A549 (cell line): Measurements from ENCODE around the gene RGPD8. TPM values are rescaled to one million over a fixed set of nuclear protein-coding genes. Genes with fewer than 3 reads are reported as not detected.

ENCODE experiments used
- ATAC-seq, 2 experiments: fragments of 200-7000 bp in 1 of 2; fragments of >200 bp in 1 of 2; cut with Nextera tagmentation in 1 of 2; cut with Tn5 transposase in 1 of 2; 3 replicates each; pipeline versions ENCODE4 v1.8.0 to v1.9.1; 2018 to 2020; ENCODE audit warnings: mild to moderate bottlenecking in 1 of 2, moderate library complexity in 1 of 2
- CTCF ChIA-PET: fragments of 300-600 bp; sonication (Branson Sonifier 250); formaldehyde crosslinking; extraction: SDS; loops from one replicate; lab custom pipeline; 2021; ENCODE audit warnings: antibody characterized with exemption, inconsistent platforms; lab: Yijun Ruan, JAX
- POLR2A ChIA-PET: fragments of 350-600 bp; formaldehyde crosslinking; extraction: SDS; loops from one replicate; lab custom pipeline; 2021; ENCODE audit warnings: antibody characterized with exemption, inconsistent platforms; lab: Yijun Ruan, JAX
- DNase-seq, 2 experiments: peaks; one replicate each; pipeline versions ENCODE4 v3.0.0 to v3.0.0-alpha.2; 2011 to 2016; ENCODE audit warnings: low read depth in 1 of 2, low spot score in 1 of 2
- FAIRE-seq: peaks from 2 replicates; lab custom pipeline; 2011; peaks lifted over from hg19 to GRCh38; lab: Jason Lieb, UNC
- H3K27ac ChIP-seq, 2 experiments: fragments of >200 bp; sonication (Bioruptor Twin); formaldehyde crosslinking; 3 replicates each; pipeline ENCODE4 v1.5.1; 2016 to 2017
- H3K4me1 ChIP-seq: fragments of >200 bp; sonication (Bioruptor Twin); formaldehyde crosslinking; 3 replicates; pipeline ENCODE4 v1.6.1; 2016
- H3K4me2 ChIP-seq: fragments of >200 bp; sonication (Bioruptor Twin); formaldehyde crosslinking; 3 replicates; pipeline ENCODE4 v1.6.1; 2016
- H3K4me3 ChIP-seq: fragments of >200 bp; sonication (Bioruptor Twin); formaldehyde crosslinking; 3 replicates; pipeline ENCODE4 v1.5.1; 2016
- H3K9me3 ChIP-seq: fragments of >200 bp; sonication (Bioruptor Twin); formaldehyde crosslinking; 3 replicates; pipeline ENCODE4 v1.6.1; 2016
- BCL3 ChIP-seq: fragments of >200 bp; sonication (Bioruptor Twin); formaldehyde crosslinking; IDR thresholded peaks from 3 replicates; pipeline ENCODE4 v1.6.1; 2016
- BHLHE40 ChIP-seq: IDR thresholded peaks from 2 replicates; pipeline ENCODE4 v1.6.1; 2012; ENCODE audit warnings: low read depth, low read length, inconsistent platforms
- ELK1 ChIP-seq: fragments of 150-350 bp; IDR thresholded peaks from 2 replicates; pipeline ENCODE4 v1.6.1; 2014; ENCODE audit warnings: low read depth, mild to moderate bottlenecking, low read length
- ESRRA ChIP-seq: fragments of 150-350 bp; IDR thresholded peaks from 2 replicates; pipeline ENCODE4 v1.6.1; 2014; ENCODE audit warnings: mild to moderate bottlenecking, low read length, borderline replicate concordance
- FOSB ChIP-seq: fragments of 250-450 bp; sonication (Bioruptor Pico); IDR thresholded peaks from 2 replicates; pipeline ENCODE4 v1.5.0; 2020; ENCODE audit warnings: mild to moderate bottlenecking, moderate library complexity
- FOSL2 ChIP-seq, 2 experiments: fragments of 450-650 bp in 1 of 2; fragments of >200 bp in 1 of 2; sonication (Bioruptor Twin) in 1 of 2; formaldehyde crosslinking; IDR thresholded peaks; 2 replicates each; pipeline versions ENCODE4 v1.5.0 to v1.6.1; 2016 to 2020; ENCODE audit warnings: mild to moderate bottlenecking in 1 of 2, moderate library complexity in 1 of 2
- GATA3 ChIP-seq: IDR thresholded peaks from 2 replicates; pipeline ENCODE4 v1.6.1; 2012; ENCODE audit warnings: borderline replicate concordance
- HDAC2 ChIP-seq: fragments of 200-600 bp; sonication (generic); IDR thresholded peaks from 2 replicates; pipeline ENCODE4 v1.6.1; 2016
- HOXB13 ChIP-seq: fragments of 250-450 bp; sonication (Bioruptor Pico); IDR thresholded peaks from 2 replicates; pipeline ENCODE4 v1.5.0; 2020; ENCODE audit warnings: low read depth, mild to moderate bottlenecking, moderate library complexity
- JUN ChIP-seq, 2 experiments: fragments of >200 bp; sonication (Bioruptor Twin); formaldehyde crosslinking; IDR thresholded peaks; 2 replicates in 1 of 2; 3 replicates in 1 of 2; pipeline ENCODE4 v1.6.1; 2016 to 2017
- MAX ChIP-seq: IDR thresholded peaks from 2 replicates; pipeline ENCODE4 v1.6.1; 2012
- MAZ ChIP-seq: fragments of 150-350 bp; IDR thresholded peaks from 2 replicates; pipeline ENCODE4 v1.6.1; 2014; ENCODE audit warnings: antibody characterized with exemption, low read depth, low read length, borderline replicate concordance
- PHF8 ChIP-seq: fragments of 200-600 bp; sonication (generic); IDR thresholded peaks from 2 replicates; pipeline ENCODE4 v1.6.1; 2016; ENCODE audit warnings: low read depth, mild to moderate bottlenecking, antibody characterized with exemption, moderate library complexity, borderline replicate concordance
- POLR2A ChIP-seq: IDR thresholded peaks from 2 replicates; pipeline ENCODE4 v1.6.1; 2012; ENCODE audit warnings: mild to moderate bottlenecking, low read length
- RARB ChIP-seq: fragments of 250-450 bp; sonication (Bioruptor Pico); IDR thresholded peaks from 2 replicates; pipeline ENCODE4 v1.8.0; 2021; ENCODE audit warnings: mild to moderate bottlenecking, moderate library complexity
- RNF2 ChIP-seq: fragments of 200-600 bp; sonication (generic); IDR thresholded peaks from 2 replicates; pipeline ENCODE4 v1.6.1; 2016; ENCODE audit warnings: low read depth, mild to moderate bottlenecking, antibody characterized with exemption, moderate library complexity, borderline replicate concordance
- TP53 ChIP-seq: fragments of 250-450 bp; sonication (Bioruptor Pico); IDR thresholded peaks from 2 replicates; pipeline ENCODE4 v1.5.0; 2021; ENCODE audit warnings: mild to moderate bottlenecking, moderate library complexity
- ZC3H11A ChIP-seq: fragments of 450-650 bp; IDR thresholded peaks from 2 replicates; pipeline ENCODE4 v1.6.1; 2014; ENCODE audit warnings: antibody characterized with exemption, mild to moderate bottlenecking
- WGBS: methylation state at CpG from one replicate; pipeline ENCODE4 v1.1.6; 2017; ENCODE audit errors: missing lambda C conversion rate; 5-methylcytosine and 5-hydroxymethylcytosine counted together
- polyA plus RNA-seq, 4 experiments: library from polyadenylated mRNA; depleted of rRNA in 3 of 4; stranded (reverse); fragments of >200 nt; fragmentation: RNase III in 1 of 4; extraction: RNeasy Plus Mini Kit Qiagen cat#74134 plus additional on column Dnase treatment in 1 of 4; gene quantifications; 2 replicates in 3 of 4; 3 replicates in 1 of 4; pipeline ENCODE4 v1.2.3, GENCODE V29; 2011 to 2017
- TF ChIP-seq, protein P1 (sequence below): fragments of 250-450 bp; sonication (Bioruptor Pico); IDR thresholded peaks from 2 replicates; pipeline ENCODE4 v1.5.0; 2021; ENCODE audit warnings: mild to moderate bottlenecking, moderate library complexity, borderline replicate concordance
- TF ChIP-seq, protein P2 (sequence below): fragments of 450-650 bp; IDR thresholded peaks from 2 replicates; pipeline ENCODE4 v1.6.1; 2014; ENCODE audit warnings: antibody characterized with exemption
- TF ChIP-seq, protein P3 (sequence below): IDR thresholded peaks from 2 replicates; pipeline ENCODE4 v1.6.1; 2012

The RGPD8 gene
- polyA plus RNA-seq, 2 of the 4 experiments (the other 2 are of a cell fraction): 2.7 to 7.6 TPM

- ATAC-seq: peak; percentile 74 to 77
- peak within 1 kb of the TSS; percentile 84 to 93 for H3K27ac ChIP-seq
- CTCF ChIA-PET: interaction anchor here (0.6 to 3.4 kb wide), 20 partner anchors 10 to 594 kb away, joined by 3 to 24 read pairs (median 6); partner anchors contain the start of gene CHCHD5
- H3K4me3 ChIP-seq: peak within 1 kb of the TSS; percentile 59
- no peaks in the 10 kb centered on the region for H3K9me3 ChIP-seq
- TF ChIP-seq, protein P1, sequence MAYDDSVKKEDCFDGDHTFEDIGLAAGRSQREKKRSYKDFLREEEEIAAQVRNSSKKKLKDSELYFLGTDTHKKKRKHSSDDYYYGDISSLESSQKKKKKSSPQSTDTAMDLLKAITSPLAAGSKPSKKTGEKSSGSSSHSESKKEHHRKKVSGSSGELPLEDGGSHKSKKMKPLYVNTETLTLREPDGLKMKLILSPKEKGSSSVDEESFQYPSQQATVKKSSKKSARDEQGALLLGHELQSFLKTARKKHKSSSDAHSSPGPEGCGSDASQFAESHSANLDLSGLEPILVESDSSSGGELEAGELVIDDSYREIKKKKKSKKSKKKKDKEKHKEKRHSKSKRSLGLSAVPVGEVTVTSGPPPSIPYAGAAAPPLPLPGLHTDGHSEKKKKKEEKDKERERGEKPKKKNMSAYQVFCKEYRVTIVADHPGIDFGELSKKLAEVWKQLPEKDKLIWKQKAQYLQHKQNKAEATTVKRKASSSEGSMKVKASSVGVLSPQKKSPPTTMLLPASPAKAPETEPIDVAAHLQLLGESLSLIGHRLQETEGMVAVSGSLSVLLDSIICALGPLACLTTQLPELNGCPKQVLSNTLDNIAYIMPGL (CRISPR knock-in tag): no peak
- TF ChIP-seq ZC3H11A (no peak), GATA3 (no peak), FOSL2 (IDR thresholded peaks at IDR 0.05) (no peak), FOSL2 (CRISPR knock-in tag; IDR thresholded peaks at IDR 0.05) (no peak), RNF2 (no peak), MAX (no peak), PHF8 (peak; percentile 51; the same call in 1 of the 2 replicates), HDAC2 (0 out of 2 replicates have a peak, but pooled peaks have one; percentile 50), MAZ (no peak), HOXB13 (CRISPR knock-in tag) (no peak), ESRRA (no peak), JUN (IDR thresholded peaks at IDR 0.05) (peak in 1 of 2 experiments; percentile 33; a peak in 2 of 5 replicates), ELK1 (no peak), RARB (CRISPR knock-in tag) (no peak), TP53 (CRISPR knock-in tag) (no peak), POLR2A (peak; percentile 48; the same call in 1 of the 2 replicates), FOSB (CRISPR knock-in tag) (no peak), BHLHE40 (no peak), BCL3 (0 out of 3 replicates have a peak, but pooled peaks have one; percentile 26)
- TF ChIP-seq, protein P2, sequence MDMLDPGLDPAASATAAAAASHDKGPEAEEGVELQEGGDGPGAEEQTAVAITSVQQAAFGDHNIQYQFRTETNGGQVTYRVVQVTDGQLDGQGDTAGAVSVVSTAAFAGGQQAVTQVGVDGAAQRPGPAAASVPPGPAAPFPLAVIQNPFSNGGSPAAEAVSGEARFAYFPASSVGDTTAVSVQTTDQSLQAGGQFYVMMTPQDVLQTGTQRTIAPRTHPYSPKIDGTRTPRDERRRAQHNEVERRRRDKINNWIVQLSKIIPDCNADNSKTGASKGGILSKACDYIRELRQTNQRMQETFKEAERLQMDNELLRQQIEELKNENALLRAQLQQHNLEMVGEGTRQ: no peak
- TF ChIP-seq, protein P3, sequence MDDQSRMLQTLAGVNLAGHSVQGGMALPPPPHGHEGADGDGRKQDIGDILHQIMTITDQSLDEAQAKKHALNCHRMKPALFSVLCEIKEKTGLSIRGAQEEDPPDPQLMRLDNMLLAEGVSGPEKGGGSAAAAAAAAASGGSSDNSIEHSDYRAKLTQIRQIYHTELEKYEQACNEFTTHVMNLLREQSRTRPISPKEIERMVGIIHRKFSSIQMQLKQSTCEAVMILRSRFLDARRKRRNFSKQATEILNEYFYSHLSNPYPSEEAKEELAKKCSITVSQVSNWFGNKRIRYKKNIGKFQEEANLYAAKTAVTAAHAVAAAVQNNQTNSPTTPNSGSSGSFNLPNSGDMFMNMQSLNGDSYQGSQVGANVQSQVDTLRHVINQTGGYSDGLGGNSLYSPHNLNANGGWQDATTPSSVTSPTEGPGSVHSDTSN: no peak
- WGBS: under 1% methylated on average over 29 of the region's 82 CpGs
- DNase-seq: peak; percentile 66 to 69
- FAIRE-seq: no peak
- H3K4me2 ChIP-seq: peak within 1 kb of the TSS; percentile 92
- POLR2A ChIA-PET: interaction anchor here (1.0 kb wide), 1 partner anchor 12 kb away, joined by 4 read pairs; no protein-coding TSS in a partner anchor
- peaks cover 13% of the 10 kb centered on the region for H3K4me1 ChIP-seq
Measured at GRCh38 chr2:112481528-112482233, 48.2 kb upstream of the RGPD8 start, which contains the start of gene TTL. TSS of gene TTL (plus strand) at chr2:112482156. CDS start at chr2:112482345, 189 bp downstream.
